OCI-LY7 (cell line): ENCODE measurements around the gene CTNNA3.
"Not testable (repeated sequence)": the region's sequence is repeated elsewhere in the genome, so short reads cannot be mapped to it uniquely, and the experiment has no call there.

Experiments used
- EZH2phosphoT487 ChIP-seq: fragments of 200-600 bp; sonication (generic); IDR thresholded peaks from 2 replicates; pipeline ENCODE4 v1.6.1; 2018; ENCODE audit warnings: low read depth, borderline replicate concordance, mild to moderate bottlenecking, mixed run types, antibody characterized with exemption, low read length, moderate library complexity, mixed read lengths
- TF ChIP-seq, protein P1 (sequence below): fragments of 200-600 bp; sonication (generic); conservative IDR thresholded peaks from 2 replicates; pipeline ENCODE4 v1.5.1; 2014; ENCODE audit warnings: mild to moderate bottlenecking, antibody characterized with exemption, low read length, moderate library complexity, mixed read lengths

DNA sequence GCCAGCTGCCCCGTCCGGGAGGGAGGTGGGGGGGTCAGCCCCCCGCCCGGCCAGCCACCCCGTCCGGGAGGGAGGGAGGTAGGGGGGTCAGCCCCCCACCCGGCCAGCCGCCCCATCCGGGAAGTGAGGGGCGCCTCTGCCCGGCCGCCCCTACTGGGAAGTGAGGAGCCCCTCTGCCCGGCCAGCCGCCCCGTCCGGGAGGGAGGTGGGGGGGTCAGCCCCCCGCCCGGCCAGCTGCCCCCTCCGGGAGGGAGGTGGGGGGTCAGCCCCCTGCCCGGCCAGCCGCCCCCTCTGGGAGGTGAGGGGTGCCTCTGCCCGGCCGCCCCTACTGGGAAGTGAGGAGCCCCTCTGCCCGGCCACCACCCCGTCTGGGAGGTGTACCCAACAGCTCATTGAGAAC is 4.1 kb downstream of the CTNNA3 start:
- TF ChIP-seq, protein P1, sequence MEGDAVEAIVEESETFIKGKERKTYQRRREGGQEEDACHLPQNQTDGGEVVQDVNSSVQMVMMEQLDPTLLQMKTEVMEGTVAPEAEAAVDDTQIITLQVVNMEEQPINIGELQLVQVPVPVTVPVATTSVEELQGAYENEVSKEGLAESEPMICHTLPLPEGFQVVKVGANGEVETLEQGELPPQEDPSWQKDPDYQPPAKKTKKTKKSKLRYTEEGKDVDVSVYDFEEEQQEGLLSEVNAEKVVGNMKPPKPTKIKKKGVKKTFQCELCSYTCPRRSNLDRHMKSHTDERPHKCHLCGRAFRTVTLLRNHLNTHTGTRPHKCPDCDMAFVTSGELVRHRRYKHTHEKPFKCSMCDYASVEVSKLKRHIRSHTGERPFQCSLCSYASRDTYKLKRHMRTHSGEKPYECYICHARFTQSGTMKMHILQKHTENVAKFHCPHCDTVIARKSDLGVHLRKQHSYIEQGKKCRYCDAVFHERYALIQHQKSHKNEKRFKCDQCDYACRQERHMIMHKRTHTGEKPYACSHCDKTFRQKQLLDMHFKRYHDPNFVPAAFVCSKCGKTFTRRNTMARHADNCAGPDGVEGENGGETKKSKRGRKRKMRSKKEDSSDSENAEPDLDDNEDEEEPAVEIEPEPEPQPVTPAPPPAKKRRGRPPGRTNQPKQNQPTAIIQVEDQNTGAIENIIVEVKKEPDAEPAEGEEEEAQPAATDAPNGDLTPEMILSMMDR: not testable (repeated sequence)
- not testable (repeated sequence) for TF ChIP-seq EZH2phosphoT487
